BLaER1 (cell line): Measurements from ENCODE around the gene SGPP2.

Experiments
- H3K27ac ChIP-seq: shearing (Covaris generic); formaldehyde crosslinking; 2 replicates; pipeline ENCODE4 v1.8.1; 2022
- H3K27me3 ChIP-seq: shearing (Covaris generic); formaldehyde crosslinking; 2 replicates; pipeline ENCODE4 v1.8.1; 2022
- H3K36me3 ChIP-seq: shearing (Covaris generic); formaldehyde crosslinking; 2 replicates; pipeline ENCODE4 v1.8.1; 2022
- H3K4me1 ChIP-seq: shearing (Covaris generic); formaldehyde crosslinking; 2 replicates; pipeline ENCODE4 v1.8.1; 2022
- H3K4me2 ChIP-seq: shearing (Covaris generic); formaldehyde crosslinking; 2 replicates; pipeline ENCODE4 v1.8.1; 2022
- H3K4me3 ChIP-seq: shearing (Covaris generic); formaldehyde crosslinking; 2 replicates; pipeline ENCODE4 v1.8.1; 2022
- H3K9ac ChIP-seq: shearing (Covaris generic); formaldehyde crosslinking; 2 replicates; pipeline ENCODE4 v1.8.1; 2022
- H3K9me3 ChIP-seq: shearing (Covaris generic); formaldehyde crosslinking; 2 replicates; pipeline ENCODE4 v1.8.1; 2022
- H4K20me1 ChIP-seq: shearing (Covaris generic); formaldehyde crosslinking; 2 replicates; pipeline ENCODE4 v1.8.1; 2022
- Cebpa-rat ChIP-seq: shearing (Covaris generic); IDR thresholded peaks from 2 replicates; pipeline ENCODE4 v1.8.1; 2022

SGPP2 gene

DNA sequence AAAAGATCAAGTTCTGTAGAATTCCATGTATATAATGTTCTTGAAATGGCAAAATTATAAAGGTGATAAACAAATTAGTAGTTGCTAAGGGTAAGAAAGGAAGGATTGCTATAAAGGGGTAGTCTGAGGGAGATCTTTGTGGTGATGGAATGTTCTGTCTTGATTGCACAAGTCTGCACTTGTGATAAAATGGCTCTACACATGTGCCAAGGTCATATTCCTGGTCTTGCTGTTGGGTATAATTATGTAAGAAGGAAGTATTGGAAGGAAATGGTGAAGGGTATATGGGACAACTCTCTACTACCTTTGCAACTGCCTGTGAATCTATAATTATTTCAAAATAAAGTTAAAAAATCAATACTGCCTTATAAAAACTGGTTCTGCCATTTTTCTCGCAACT, 15.3 kb downstream of the SGPP2 start:
- no peak overlapping the region for H3K4me3 ChIP-seq
- no peak overlapping the region for H3K4me2 ChIP-seq
- no peaks in the 10 kb centered on the region for H3K27me3 ChIP-seq
- TF ChIP-seq Cebpa-rat = no peak
- no peak overlapping the region for H3K27ac ChIP-seq
- H4K20me1 ChIP-seq = no peaks in the 10 kb centered on the region
- no peaks in the 10 kb centered on the region for H3K4me1 ChIP-seq
- no peaks in the 10 kb centered on the region for H3K36me3 ChIP-seq
- H3K9me3 ChIP-seq = no peaks in the 10 kb centered on the region
- H3K9ac ChIP-seq = no peak overlapping the region

DNA sequence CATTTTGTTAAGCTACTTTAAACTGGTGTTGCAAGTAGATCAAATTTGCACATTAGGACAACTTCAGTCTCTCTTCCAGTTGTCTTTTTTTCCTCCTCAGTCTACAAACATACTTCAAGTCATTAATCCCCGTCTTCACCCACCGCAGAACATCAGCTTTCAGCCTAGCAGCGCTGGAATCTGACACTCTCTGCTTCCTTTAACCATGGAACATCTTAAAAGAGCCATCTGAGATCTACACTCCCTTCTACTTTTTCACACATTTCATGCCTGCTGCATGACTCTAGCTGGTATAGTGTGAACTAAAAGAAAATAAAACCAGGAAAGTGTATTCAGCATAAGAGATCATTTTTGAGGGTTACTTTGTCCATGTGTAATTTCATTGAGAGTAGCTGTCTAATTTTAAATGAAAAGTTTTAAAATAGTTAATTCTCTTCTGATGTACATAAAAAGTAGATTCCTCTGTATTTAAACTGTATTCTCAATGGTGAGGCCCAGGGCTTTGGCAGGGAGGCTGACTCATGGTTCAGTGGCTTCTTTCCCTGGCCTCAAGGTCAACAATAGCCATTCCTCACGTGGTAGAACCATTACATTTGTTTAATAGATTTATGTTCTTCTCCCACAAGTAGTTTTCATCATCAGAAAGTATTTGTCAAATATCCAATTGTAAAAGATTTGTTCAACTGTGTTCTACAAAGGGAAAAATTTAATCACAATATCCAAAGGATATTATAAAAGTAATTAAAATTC, 16.5 kb downstream of the SGPP2 start:
- no peak for TF ChIP-seq Cebpa-rat
- no peaks in the 10 kb centered on the region for H3K9me3 ChIP-seq
- H3K9ac ChIP-seq = no peak overlapping the region
- no peaks in the 10 kb centered on the region for H3K4me1 ChIP-seq
- H3K27me3 ChIP-seq = no peaks in the 10 kb centered on the region
- no peaks in the 10 kb centered on the region for H3K36me3 ChIP-seq
- no peak overlapping the region for H3K4me3 ChIP-seq
- no peak overlapping the region for H3K27ac ChIP-seq
- H4K20me1 ChIP-seq = no peaks in the 10 kb centered on the region
- no peak overlapping the region for H3K4me2 ChIP-seq

DNA sequence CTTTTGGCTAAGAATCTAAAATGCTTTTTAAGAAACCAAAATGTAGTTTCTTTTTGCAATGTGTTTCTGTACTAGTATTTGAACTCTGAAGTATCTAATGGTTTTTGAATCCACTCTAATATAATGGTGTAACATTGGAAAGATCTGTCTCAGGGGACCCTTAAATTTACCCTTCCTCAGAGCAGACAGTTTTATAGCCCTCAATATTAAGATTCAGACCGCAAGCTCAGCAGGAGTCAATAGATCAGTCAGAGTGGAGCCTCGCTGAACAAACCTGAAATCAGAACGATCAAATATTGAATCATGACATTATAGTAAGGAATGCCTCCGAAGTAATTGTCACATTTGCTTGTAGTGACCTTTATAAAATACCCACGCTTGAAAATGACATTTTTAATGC, 18.3 kb downstream of the SGPP2 start:
- Histone ChIP-seq H3K4me3 (no peak overlapping the region), H3K9me3 (no peaks in the 10 kb centered on the region), H3K36me3 (no peaks in the 10 kb centered on the region), H4K20me1 (no peaks in the 10 kb centered on the region), H3K27ac (no peak overlapping the region), H3K4me1 (no peaks in the 10 kb centered on the region), H3K27me3 (no peaks in the 10 kb centered on the region), H3K4me2 (no peak overlapping the region), H3K9ac (no peak overlapping the region)
- TF ChIP-seq Cebpa-rat = no peak

DNA sequence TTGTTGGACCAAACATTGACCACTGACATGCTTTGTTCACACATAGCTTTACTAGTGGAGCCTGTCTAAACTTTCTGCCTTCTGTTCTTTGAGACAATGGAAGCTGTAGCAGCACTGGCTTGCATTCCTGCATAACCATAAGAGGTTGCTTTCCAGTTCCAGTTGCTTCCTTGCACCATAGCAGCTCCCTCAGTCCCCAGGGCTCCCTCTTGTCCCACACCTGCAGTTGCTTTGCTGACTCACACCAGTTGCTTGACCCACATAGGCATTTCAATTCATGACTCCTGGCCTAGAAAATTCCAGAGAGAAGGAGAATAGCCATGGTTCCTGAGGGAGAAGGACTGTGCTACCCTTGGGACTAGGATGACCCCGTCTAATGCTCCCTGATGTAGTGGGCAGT, 20.9 kb downstream of the SGPP2 start:
- Histone ChIP-seq H3K9me3 (no peaks in the 10 kb centered on the region), H3K4me3 (no peak overlapping the region), H3K36me3 (no peaks in the 10 kb centered on the region), H3K4me1 (no peaks in the 10 kb centered on the region), H4K20me1 (no peaks in the 10 kb centered on the region), H3K4me2 (no peak overlapping the region), H3K9ac (no peak overlapping the region), H3K27ac (no peak overlapping the region), H3K27me3 (no peaks in the 10 kb centered on the region)
- no peak for TF ChIP-seq Cebpa-rat

DNA sequence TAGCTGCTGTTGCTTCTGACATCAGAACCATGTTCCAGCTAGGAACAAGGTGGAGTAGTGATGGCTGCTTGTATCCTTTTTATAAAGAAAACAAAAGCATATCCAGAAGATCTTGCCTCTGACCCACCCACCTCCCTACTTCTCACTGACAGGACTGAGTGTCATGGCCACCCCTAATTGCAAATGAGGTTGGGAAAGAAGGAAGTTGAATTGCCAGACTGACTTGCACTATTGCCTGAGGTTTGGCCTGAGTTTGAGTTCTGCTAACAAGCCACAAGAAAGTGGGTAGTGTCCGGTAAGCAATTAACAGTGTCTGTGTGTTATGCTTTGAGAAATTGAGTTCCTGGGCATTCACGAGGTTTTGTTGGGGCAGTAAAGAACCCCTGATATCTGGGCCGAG, 22.8 kb downstream of the SGPP2 start:
- TF ChIP-seq Cebpa-rat = no peak

DNA sequence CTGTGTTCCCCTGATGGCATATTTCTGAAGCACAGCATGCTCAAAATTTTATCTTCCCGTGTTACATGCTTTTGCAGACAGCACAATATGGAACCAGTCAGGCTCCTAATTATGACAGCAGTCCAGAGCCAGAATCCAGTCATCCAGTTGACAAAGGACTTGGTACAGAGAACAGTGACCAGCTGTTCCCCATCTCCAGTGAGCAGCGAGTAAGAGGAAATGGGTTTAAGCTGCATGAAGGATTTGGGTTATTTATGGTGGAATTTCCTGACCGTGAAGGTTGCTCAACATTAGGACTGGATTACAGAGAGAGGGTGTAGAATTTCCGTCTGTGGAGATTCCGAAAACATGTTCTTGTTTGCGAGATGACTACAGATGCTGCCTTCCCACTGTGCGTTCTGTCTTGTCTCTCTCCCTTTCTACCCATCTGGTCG, 24.4 kb downstream of the SGPP2 start:
- no peaks in the 10 kb centered on the region for H3K9me3 ChIP-seq
- no peak overlapping the region for H3K4me3 ChIP-seq
- H3K4me2 ChIP-seq = no peak overlapping the region
- no peaks in the 10 kb centered on the region for H3K4me1 ChIP-seq
- H4K20me1 ChIP-seq = no peaks in the 10 kb centered on the region
- H3K9ac ChIP-seq = no peak overlapping the region
- TF ChIP-seq Cebpa-rat = no peak
- H3K27ac ChIP-seq = no peak overlapping the region
- no peaks in the 10 kb centered on the region for H3K27me3 ChIP-seq
- H3K36me3 ChIP-seq = no peaks in the 10 kb centered on the region

More for the DNA sequence above, 22.8 kb downstream of the SGPP2 start:
- Histone ChIP-seq H3K4me3 (no peak overlapping the region), H3K36me3 (no peaks in the 10 kb centered on the region), H4K20me1 (no peaks in the 10 kb centered on the region), H3K27me3 (no peaks in the 10 kb centered on the region), H3K9me3 (no peaks in the 10 kb centered on the region), H3K4me1 (no peaks in the 10 kb centered on the region), H3K27ac (no peak overlapping the region), H3K9ac (no peak overlapping the region), H3K4me2 (no peak overlapping the region)

DNA sequence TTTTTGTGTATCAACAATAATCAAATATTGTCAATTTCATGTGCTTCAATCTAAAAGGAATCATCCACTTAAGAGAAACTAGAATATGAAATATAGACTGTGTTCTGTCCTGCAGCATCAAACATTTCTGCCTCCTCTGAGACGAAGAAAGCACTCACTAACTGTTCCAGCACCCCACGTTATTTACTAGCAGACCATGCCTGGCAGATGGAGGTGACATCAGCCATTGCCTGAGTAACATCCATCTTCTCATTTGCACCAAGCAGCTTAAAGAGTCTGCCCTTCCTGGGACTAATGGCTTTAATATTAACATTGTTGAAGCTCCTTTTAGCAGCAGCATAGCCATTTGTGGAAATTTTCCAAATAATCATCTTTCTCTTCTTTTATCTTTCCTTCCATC, 25.7 kb downstream of the SGPP2 start:
- no peak for TF ChIP-seq Cebpa-rat
- H3K9ac ChIP-seq = no peak overlapping the region
- no peaks in the 10 kb centered on the region for H3K4me1 ChIP-seq
- no peaks in the 10 kb centered on the region for H4K20me1 ChIP-seq
- no peak overlapping the region for H3K4me2 ChIP-seq
- H3K4me3 ChIP-seq = no peak overlapping the region
- H3K27ac ChIP-seq = no peak overlapping the region
- no peaks in the 10 kb centered on the region for H3K9me3 ChIP-seq
- no peaks in the 10 kb centered on the region for H3K27me3 ChIP-seq
- H3K36me3 ChIP-seq = no peaks in the 10 kb centered on the region

DNA sequence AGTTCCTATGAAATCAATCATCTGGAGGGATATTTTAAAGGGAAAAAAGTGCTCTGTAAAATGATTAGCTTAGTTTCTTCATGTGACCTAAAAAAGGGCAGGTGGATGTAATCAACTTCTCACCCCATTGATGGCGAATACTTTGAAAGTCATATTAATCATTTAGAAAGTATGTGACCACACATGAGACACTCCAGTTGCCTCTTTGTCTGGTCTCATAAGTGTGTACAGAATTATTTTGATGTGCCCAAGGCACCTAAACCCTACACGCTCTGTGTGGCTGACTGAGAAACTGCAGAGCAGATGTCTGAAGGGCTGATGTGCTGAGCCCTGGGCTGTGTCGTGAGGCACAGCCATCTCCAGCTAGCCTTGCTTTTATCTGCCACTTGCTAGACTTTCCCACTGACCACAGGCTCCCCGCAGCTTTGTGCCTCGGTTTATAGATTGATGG, 26.9 kb downstream of the SGPP2 start:
- Histone ChIP-seq H3K27ac (no peak overlapping the region), H3K4me2 (no peak overlapping the region)

DNA sequence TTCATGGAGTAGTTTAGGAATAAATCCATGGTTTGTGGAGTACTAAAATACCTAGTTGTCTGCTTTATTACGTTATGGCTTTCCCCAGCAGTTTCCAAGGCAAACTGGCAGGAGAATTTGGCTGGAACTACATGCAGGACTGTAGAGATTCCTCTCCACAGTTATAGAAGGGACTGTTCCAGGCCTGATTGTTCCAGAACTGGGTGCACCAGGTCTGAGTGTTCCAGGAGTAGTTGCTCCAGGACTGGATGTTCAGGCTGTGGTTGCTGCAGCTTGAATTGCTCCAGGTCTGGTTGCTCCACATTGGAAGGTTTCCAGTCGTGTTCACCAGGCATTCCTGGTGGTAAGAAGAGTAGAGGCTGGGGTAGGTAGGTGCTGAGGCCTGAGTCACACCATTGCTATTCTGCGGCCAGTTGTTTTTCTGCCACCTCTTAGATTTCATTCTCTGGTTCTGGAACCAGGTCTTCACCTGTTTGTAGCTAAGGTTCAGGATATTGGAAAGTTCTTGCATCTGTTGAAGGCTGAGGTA, 28.1 kb downstream of the SGPP2 start:
- H3K9me3 ChIP-seq = no peaks in the 10 kb centered on the region
- H3K27ac ChIP-seq = no peak overlapping the region
- no peak overlapping the region for H3K9ac ChIP-seq
- H4K20me1 ChIP-seq = no peaks in the 10 kb centered on the region
- no peaks in the 10 kb centered on the region for H3K4me1 ChIP-seq
- no peak overlapping the region for H3K4me2 ChIP-seq
- no peaks in the 10 kb centered on the region for H3K36me3 ChIP-seq
- no peaks in the 10 kb centered on the region for H3K27me3 ChIP-seq
- no peak for TF ChIP-seq Cebpa-rat
- H3K4me3 ChIP-seq = no peak overlapping the region

More for the DNA sequence above, 26.9 kb downstream of the SGPP2 start:
- H3K9ac ChIP-seq = no peak overlapping the region
- H3K27me3 ChIP-seq = no peaks in the 10 kb centered on the region
- H3K36me3 ChIP-seq = no peaks in the 10 kb centered on the region
- TF ChIP-seq Cebpa-rat = no peak
- H3K4me3 ChIP-seq = no peak overlapping the region
- no peaks in the 10 kb centered on the region for H3K9me3 ChIP-seq
- H3K4me1 ChIP-seq = no peaks in the 10 kb centered on the region
- no peaks in the 10 kb centered on the region for H4K20me1 ChIP-seq

DNA sequence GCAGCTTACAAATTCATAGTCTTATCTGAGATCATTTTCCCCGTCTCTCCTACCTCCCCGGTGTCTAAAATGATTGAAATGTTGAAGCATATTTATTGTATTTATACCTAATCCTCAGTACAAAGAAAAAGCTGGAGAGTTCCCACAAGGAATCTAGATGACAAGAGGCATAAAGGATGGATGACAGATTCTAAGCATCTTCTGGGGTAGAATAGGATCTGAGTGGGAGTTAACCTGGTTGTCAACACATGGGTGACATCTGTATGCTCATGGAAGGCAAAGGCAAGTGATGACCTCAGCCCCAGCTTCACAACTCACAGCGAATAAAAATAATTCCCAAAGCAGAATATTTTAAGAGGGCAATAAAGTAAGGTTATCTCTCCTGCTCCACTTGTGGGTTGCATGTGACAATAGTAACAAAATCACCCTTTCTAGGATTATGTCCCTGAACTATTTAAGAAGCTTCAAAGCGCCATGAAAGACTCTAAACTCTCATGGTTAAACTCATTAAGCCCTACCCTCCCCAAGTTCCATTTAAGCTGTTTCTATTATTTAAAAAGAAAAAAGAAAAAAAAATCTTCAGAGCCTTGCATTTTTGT, 32.2 kb downstream of the SGPP2 start:
- H4K20me1 ChIP-seq = no peaks in the 10 kb centered on the region
- no peaks in the 10 kb centered on the region for H3K4me1 ChIP-seq
- no peak for TF ChIP-seq Cebpa-rat
- H3K27me3 ChIP-seq = no peaks in the 10 kb centered on the region
- H3K4me2 ChIP-seq = no peak overlapping the region
- no peak overlapping the region for H3K9ac ChIP-seq
- no peak overlapping the region for H3K4me3 ChIP-seq
- H3K36me3 ChIP-seq = no peaks in the 10 kb centered on the region
- H3K27ac ChIP-seq = no peak overlapping the region
- H3K9me3 ChIP-seq = no peaks in the 10 kb centered on the region
